Transverse colon (tissue), 4 donors: ENCODE measurements around the gene LYRM1.

Experiments used
- EP300 ChIP-seq: sonication (generic); formaldehyde crosslinking; IDR thresholded peaks from one replicate; pipeline ENCODE4 v1.6.1; 2017; ENCODE audit warnings: antibody characterized with exemption, low read depth
- POLR2A ChIP-seq: fragments of 450-650 bp; IDR thresholded peaks from one replicate; pipeline ENCODE4 v1.6.1; 2016; ENCODE audit warnings: antibody characterized with exemption, mild to moderate bottlenecking, moderate library complexity
- POLR2AphosphoS5 ChIP-seq, 3 donors: sonication (generic); formaldehyde crosslinking; IDR thresholded peaks; one replicate each; pipeline ENCODE4 v1.6.1; 2016; ENCODE audit warnings: antibody characterized with exemption in 3 of 3
- TF ChIP-seq, protein P1 (sequence below), 5 experiments: fragments of 200-600 bp in 3 of 5; fragments of 450-650 bp in 2 of 5; sonication (generic) in 3 of 5; IDR thresholded peaks; 1 replicate in 2 of 5; 2 replicates in 3 of 5; pipeline ENCODE4 v1.5.1; 2016 to 2017; ENCODE audit warnings: antibody characterized with exemption in 5 of 5, inconsistent platforms in 3 of 5, mild to moderate bottlenecking in 2 of 5, moderate library complexity in 1 of 5

DNA sequence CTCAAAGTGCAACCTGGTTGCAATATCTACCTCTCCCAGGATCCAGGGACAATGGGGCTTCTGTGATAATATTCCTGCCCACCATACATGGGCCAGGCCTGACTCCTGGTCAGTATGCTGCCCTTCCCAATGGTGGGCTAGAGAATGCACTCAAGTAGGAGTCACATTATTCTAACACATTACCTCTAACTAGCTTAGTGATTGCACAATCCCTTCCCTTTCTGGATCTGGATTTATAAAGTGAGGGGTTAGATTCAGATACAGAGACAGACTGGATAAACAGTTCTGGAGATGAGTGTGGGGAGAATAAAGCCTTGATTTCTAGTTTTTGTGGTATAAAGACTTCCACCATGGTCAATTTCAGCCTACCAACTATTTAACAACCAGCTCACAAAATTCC lies 33.0 kb downstream of the LYRM1 start:
- TF ChIP-seq, protein P1, sequence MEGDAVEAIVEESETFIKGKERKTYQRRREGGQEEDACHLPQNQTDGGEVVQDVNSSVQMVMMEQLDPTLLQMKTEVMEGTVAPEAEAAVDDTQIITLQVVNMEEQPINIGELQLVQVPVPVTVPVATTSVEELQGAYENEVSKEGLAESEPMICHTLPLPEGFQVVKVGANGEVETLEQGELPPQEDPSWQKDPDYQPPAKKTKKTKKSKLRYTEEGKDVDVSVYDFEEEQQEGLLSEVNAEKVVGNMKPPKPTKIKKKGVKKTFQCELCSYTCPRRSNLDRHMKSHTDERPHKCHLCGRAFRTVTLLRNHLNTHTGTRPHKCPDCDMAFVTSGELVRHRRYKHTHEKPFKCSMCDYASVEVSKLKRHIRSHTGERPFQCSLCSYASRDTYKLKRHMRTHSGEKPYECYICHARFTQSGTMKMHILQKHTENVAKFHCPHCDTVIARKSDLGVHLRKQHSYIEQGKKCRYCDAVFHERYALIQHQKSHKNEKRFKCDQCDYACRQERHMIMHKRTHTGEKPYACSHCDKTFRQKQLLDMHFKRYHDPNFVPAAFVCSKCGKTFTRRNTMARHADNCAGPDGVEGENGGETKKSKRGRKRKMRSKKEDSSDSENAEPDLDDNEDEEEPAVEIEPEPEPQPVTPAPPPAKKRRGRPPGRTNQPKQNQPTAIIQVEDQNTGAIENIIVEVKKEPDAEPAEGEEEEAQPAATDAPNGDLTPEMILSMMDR (IDR thresholded peaks at IDR 0.05), result no peak
- TF ChIP-seq EP300 (no peak), POLR2A (no peak), POLR2AphosphoS5 (IDR thresholded peaks at IDR 0.05) (no peak)
